AG09309 (cell line): Measurements from ENCODE around the gene TRAF4.

Experiments used
- DNase-seq: peaks from one replicate; pipeline ENCODE4 v3.0.0-alpha.2; 2010; ENCODE audit warnings: low read depth
- H3K4me3 ChIP-seq: 2 replicates; pipeline ENCODE4 v1.5.1; 2011; ENCODE audit warnings: mild to moderate bottlenecking, low read depth, low read length, moderate library complexity; ENCODE audit not compliant: control insufficient read depth
- TF ChIP-seq, protein P1 (sequence below): IDR thresholded peaks from 2 replicates; pipeline ENCODE4 v1.5.1; 2011; ENCODE audit warnings: mild to moderate bottlenecking, low read depth, low read length, inconsistent platforms; ENCODE audit not compliant: insufficient read depth, control insufficient read depth; ENCODE audit errors: missing control alignments

The TRAF4 gene

DNA sequence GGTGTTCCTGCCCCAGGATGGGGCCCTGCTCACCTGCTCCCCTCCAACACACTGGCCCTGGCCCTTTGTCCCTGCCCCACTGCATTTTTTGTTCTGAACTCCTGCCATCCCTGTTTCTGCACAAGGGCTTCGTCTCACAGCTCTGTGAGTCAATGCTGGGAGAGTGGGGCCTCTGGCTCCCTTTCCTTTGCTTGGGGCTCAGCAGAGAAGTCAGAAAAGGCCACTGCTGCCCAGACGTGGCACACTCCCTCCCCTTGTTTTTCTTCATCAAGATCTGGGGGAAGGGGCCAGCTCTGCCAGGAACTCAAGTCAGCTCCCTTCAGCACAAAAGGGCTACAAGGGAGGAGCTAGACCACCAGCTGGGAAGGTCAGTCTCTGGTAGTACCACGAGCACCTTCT, 41.1 kb upstream of the TRAF4 start:
- no peak for DNase-seq
- TF ChIP-seq, protein P1, sequence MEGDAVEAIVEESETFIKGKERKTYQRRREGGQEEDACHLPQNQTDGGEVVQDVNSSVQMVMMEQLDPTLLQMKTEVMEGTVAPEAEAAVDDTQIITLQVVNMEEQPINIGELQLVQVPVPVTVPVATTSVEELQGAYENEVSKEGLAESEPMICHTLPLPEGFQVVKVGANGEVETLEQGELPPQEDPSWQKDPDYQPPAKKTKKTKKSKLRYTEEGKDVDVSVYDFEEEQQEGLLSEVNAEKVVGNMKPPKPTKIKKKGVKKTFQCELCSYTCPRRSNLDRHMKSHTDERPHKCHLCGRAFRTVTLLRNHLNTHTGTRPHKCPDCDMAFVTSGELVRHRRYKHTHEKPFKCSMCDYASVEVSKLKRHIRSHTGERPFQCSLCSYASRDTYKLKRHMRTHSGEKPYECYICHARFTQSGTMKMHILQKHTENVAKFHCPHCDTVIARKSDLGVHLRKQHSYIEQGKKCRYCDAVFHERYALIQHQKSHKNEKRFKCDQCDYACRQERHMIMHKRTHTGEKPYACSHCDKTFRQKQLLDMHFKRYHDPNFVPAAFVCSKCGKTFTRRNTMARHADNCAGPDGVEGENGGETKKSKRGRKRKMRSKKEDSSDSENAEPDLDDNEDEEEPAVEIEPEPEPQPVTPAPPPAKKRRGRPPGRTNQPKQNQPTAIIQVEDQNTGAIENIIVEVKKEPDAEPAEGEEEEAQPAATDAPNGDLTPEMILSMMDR = no peak

DNA sequence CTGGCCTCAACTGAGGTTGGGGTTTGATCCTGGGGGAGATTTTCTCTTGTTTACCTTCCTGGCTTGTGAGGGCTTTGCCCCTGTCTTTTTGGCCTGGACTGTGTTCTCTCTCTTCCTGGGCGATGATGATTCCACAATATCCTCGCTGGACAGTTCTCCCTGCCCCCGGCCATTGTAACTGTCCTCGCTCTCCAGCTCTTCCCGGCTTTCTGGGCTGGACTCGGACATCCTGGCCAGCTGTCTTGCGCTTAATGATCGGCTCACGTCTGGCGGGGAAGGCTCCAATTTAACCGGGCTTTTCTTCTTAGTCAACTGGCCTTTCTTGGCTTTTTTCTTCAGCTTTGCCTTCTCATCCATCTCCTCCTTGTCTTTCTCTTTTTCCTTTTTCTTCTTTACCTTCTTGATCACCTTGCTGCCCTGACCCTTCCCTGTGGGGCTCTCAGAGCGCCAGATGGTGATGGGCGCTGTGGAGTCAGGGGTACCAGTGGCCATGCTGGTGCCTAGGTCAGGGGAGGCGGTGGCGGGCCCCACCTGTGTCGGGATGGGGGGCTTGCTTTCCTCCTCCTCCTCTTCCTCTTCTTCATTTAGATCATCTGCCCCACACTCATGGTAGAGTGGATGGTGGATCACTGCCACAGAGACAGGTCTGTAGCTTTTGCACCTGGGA, 40.1 kb upstream of the TRAF4 start:
- DNase-seq = no peak
- no peak overlapping the region for H3K4me3 ChIP-seq
- TF ChIP-seq, protein P1 = no peak

More for the DNA sequence above, 41.1 kb upstream of the TRAF4 start:
- no peak overlapping the region for H3K4me3 ChIP-seq

DNA sequence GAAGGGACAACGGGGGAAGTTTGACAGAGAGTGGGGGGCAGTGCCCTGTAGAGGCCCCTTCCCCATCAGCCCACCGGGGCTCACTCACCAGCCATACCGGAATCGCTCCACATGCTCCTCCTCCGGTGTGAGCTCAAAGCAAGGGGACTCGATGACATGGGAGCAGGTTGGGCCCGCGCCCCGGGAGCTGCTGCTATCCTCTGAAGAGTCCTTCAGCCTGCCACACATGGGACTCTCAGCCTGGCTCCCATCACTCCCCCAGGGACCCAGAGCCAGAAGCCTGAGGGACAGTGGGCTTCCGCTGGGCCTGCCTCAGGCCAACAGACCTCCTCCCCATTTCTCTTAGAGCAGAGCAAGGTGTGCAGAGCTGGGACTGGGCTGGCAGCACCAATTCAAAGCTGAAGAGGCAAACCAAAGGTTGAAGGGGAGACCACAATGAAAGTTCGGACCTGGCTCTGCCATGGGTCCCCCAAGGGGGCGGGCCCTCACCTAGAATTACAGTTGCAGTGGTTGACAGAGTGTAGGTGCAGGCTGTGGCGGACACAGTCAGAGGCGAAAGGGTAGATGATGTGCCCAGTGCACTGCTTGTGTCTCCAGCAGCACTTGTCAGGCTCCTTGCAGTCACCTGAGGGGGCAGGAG, 39.5 kb upstream of the TRAF4 start:
- H3K4me3 ChIP-seq = no peak overlapping the region
- TF ChIP-seq, protein P1 = no peak
- DNase-seq = no peak

DNA sequence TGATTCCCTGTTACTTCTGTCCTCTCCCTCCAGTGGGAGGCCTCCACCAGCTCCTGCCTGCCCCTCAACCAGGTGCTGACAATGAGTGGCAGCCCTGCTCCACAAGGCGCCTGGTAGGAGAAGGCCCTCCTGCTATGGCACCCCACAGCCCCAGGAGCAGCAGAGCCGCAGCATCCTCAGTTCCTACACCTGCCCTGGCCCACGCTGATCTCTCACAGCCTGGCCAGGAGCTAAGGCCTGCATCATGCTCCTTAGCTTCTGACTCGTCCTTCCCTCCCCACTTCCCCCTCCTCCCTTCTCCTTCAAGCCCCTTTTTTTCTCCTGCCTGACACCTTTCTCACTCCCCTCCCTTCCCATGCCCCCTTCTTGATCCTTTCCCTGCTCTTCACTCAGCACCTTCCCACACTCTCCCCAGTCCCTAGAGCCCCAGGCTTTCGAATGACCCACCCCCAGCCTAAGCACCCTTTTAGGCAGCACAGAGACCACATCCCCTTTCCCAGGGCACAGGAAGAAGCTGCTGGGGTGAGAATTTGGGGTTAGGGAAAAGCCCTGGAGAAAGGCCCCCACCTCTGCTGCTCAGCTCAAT, 38.6 kb upstream of the TRAF4 start:
- H3K4me3 ChIP-seq = no peak overlapping the region

DNA sequence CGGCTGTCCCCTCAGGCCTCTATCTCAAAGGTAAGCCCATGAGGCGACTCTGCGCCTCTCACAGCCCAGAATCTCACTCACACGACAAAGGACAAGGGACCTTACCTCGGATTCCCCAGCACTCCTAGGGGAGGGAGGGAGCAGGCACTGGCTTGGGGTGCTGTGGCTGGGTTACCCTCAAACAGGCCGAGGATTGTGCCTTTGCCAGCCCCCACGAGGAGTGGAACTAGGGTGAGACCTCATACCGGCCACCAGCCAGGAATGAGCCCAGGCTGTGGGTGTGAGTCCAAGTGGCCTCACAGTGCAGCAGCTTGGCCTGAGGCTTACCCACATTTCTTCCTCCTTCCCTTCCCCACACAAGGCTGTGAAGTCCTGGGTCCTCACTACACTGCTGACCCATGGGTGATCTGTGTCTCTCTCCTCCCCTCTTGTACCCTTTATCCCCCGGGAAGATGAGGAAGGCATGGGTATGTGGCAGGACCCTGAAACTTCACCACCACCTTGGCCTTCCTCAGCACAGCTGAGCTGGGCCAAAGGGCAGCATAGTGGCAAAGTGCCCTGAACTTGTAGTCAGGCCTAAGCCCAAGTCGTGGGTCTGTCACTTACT, 38.0 kb upstream of the TRAF4 start:
- DNase-seq = no peak
- TF ChIP-seq, protein P1 = no peak
- no peak overlapping the region for H3K4me3 ChIP-seq

More for the DNA sequence above, 38.6 kb upstream of the TRAF4 start:
- no peak for DNase-seq
- TF ChIP-seq, protein P1 = no peak

DNA sequence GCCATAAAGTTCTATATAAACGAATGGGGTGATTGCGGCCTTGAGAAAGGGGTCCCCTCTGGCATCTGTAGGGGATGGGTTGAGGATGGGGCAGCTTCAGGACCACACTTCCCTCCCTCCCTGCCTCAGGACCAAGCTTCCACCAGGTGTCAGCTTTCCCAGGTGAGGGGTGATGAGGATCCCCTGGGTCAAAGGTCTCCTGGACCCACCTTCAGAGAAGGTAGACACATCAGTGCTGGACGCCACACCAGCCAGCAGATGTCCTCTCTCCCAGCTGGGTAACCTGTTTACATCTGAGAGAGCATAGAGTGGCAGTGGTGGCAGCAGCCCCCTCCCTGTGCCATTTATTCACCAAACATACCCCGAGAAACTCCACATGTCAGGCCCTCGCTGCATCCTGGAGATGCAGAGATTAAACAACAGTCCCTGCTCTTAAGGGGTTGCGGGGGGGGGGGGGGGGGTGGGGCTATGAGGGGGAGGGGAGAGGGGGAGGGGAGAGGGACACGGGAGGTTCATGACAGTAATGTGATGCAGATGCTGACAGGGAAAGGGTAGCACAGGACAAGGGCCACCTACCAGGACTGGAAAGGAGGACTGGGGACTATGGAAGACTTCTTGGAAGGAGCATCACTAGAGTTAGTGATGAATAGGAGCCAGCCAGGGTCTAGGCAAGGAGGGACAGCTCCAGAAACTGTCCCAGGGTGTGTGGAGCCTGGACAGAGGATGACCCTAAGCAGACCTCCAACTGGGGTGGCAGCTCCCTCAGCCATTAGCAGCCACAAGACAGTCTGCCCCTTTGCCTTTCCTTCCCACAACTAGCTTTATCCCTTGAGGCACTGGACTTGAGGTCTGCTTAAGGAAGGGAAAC, 37.1 kb upstream of the TRAF4 start:
- TF ChIP-seq, protein P1 = no peak
- H3K4me3 ChIP-seq = no peak overlapping the region
- DNase-seq = no peak
